ENCODE results near the gene YBEY. TPM values are rescaled to one million over a fixed set of nuclear protein-coding genes. Genes with fewer than 3 reads are reported as not detected.
A peak's percentile ranks its signal among the peaks of the same experiment; 100 is the strongest.

Gene YBEY
- total RNA-seq, 1 donor from 2014 or later, result 17.1 TPM

DNA sequence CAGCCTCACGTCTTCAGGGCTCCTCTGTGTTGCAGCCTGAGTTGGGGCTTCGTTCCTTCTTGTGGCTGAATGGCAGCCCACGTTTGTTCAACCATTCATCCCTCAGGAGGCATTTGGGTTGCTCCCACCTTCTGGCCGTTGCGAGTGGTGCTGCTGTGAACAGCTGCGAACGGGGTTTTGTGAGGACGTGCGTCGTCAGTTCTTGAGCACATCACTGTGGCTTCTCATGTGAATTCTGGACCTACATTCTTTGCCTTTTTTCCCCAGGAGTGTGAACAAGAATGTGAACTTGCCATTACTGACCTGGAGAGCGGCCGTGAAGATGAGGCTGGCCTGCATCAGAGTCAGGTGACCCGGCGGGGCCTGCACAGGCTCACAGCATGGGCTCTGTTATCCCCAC, 59.7 kb downstream of the YBEY start:
- DNase-seq, result no peak
- no peak for TF ChIP-seq CTCF (IDR thresholded peaks at IDR 0.05; ENCODE audit: borderline replicate concordance)
- Histone ChIP-seq H3K4me1 (peaks cover 17% of the 10 kb centered on the region), H3K27ac (replicated peaks) (no peak overlapping the region), H3K27me3 (ENCODE audit: low read depth) (no peaks in the 10 kb centered on the region), H3K36me3 (peaks cover 49% of the 10 kb centered on the region), H3K9me3 (replicated peaks) (no peaks in the 10 kb centered on the region), H3K4me3 (no peak overlapping the region)
- intact Hi-C loops (cut with micrococcal nuclease), result no loop called here

DNA sequence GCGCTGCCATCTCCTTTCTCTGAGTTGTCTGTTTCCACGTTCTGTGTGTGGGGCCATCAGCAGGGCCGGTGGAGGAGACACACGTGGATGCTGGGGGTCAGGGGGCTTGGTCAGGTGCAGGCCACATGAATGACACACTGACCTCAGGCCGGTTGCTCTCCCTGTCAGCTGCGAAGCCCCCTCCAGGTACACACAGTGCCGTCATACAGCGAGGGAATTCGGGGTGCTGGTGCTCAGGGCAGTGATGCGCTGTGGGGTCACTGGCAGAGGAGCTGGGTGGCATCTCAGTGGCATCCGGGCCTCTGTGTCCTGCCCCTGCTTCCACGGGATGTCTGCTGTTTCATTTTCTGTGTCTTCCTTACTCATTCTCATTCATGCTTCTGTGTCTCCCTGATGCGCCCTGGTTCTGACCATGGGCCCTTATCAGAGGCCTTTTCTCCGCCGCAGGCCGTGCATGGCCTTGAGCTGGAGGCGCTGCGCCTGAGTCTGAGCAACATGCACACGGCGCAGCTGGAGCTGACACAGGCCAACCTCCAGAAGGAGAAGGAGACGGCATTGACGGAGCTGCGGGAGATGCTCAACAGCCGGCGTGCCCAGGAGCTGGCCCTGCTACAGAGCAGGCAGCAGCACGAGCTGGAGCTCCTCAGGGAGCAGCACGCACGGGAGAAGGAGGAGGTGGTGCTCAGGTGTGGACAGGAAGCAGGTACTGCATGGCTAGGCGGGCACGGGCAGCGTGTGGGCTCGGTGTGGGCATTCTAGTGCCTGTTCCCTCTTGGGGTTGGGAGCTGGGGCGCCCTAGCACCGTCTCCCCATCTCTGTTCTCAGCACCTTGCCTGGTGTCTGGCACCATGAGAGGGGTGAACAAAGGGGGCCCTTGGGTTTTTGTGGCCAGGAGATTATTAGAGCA, 60.4 kb downstream of the YBEY start:
- Histone ChIP-seq H3K4me3 (no peak overlapping the region), H3K36me3 (peaks cover 56% of the 10 kb centered on the region), H3K27ac (replicated peaks) (no peak overlapping the region), H3K4me1 (peaks cover 17% of the 10 kb centered on the region), H3K9me3 (replicated peaks) (no peaks in the 10 kb centered on the region), H3K27me3 (ENCODE audit: low read depth) (no peaks in the 10 kb centered on the region)
- intact Hi-C loops (cut with micrococcal nuclease), result no loop called here
- DNase-seq, result no peak
- no peak for TF ChIP-seq CTCF (IDR thresholded peaks at IDR 0.05; ENCODE audit: borderline replicate concordance)

DNA sequence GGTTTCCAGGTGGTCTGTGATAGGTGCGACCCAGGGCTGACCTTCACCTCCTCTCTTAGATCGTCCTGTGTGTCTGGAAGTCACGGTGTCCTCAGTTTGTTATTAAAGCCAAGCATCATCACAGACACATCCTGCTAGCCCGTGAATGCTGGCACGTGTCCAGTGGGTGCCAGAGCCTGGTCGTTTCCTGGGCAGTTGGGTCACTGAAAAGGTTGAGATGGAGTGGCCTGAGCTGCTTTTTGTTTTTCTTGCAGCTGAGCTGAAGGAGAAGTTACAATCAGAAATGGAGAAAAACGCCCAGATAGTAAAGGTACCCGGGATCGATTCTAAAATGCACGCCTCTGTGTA, 61.0 kb downstream of the YBEY start:
- Histone ChIP-seq H3K9me3 (replicated peaks) (no peaks in the 10 kb centered on the region), H3K4me3 (no peak overlapping the region), H3K36me3 (peaks cover 63% of the 10 kb centered on the region), H3K27ac (replicated peaks) (peak overlapping the region; percentile 57), H3K4me1 (peaks cover 17% of the 10 kb centered on the region), H3K27me3 (ENCODE audit: low read depth) (no peaks in the 10 kb centered on the region)
- intact Hi-C loops (cut with micrococcal nuclease), result no loop called here
- DNase-seq, result no peak
- TF ChIP-seq CTCF (IDR thresholded peaks at IDR 0.05; ENCODE audit: borderline replicate concordance), result no peak

Other genes starting within 250 kb of the YBEY start
- gene COL6A2, start 188.2 kb upstream of the YBEY start, total RNA-seq, result 157 TPM
- gene FTCD, start 130.8 kb upstream of the YBEY start, total RNA-seq, result 2.2 TPM
- gene SPATC1L, start 101.9 kb upstream of the YBEY start, total RNA-seq, result 7.0 TPM
- 52.0 TPM for gene LSS, start 57.6 kb upstream of the YBEY start, total RNA-seq
- gene MCM3AP, start 731 bp upstream of the YBEY start, total RNA-seq, result 58.8 TPM
- gene C21orf58, start 37.5 kb downstream of the YBEY start, total RNA-seq, result 1.5 TPM
- gene PCNT, start 37.8 kb downstream of the YBEY start, total RNA-seq, result 36.3 TPM
- 25.9 TPM for gene DIP2A, start 172.5 kb downstream of the YBEY start, total RNA-seq

All from left ventricle myocardium inferior (tissue), 1 donor.